T-helper 1 cell treated with Interleukin-12 subunit alpha and Interleukin-12 subunit beta and Interleukin-4 antibody, amounts not matched to agents 30 ng/mL and 1 ng/mL, for 36 hours (primary cell): ENCODE results near the gene HNRNPA3. TPM values are rescaled to one million over a fixed set of nuclear protein-coding genes. Genes with fewer than 3 reads are reported as not detected.
"Not testable (repeated sequence)": the region's sequence is repeated elsewhere in the genome, so short reads cannot be mapped to it uniquely, and the experiment has no call there.

Experiments used
- intact Hi-C: fragments of 100-400 bp; cut with micrococcal nuclease; formaldehyde crosslinking; loops from one replicate; pipeline ENCODE4 v1.15.1; 2024
- total RNA-seq: library from RNA; stranded (reverse); gene quantifications from 2 replicates; pipeline ENCODE4 v1.2.3, GENCODE V29; 2022

Gene HNRNPA3
- total RNA-seq, 1 donor from 2014 or later = 295 TPM

- intact Hi-C loops = no loop called here
Measured at GRCh38 chr2:177187631-177188312, 24.8 kb upstream of the HNRNPA3 start.

- intact Hi-C loops = no loop called here
Measured at GRCh38 chr2:177188482-177189469, 23.8 kb upstream of the HNRNPA3 start.

- intact Hi-C loops = no loop called here
Measured at GRCh38 chr2:177190941-177191340, 21.7 kb upstream of the HNRNPA3 start.

GRCh38 chr2:177192788-177193187 is 19.8 kb upstream of the HNRNPA3 start:
- intact Hi-C loops = loop anchor here (1.0 kb wide), 1 partner anchor 17 kb away; no protein-coding TSS in a partner anchor

- intact Hi-C loops = loop anchor here (1.0 kb wide), 1 partner anchor 16 kb away; no protein-coding TSS in a partner anchor
Measured at GRCh38 chr2:177193240-177193639, 19.4 kb upstream of the HNRNPA3 start.

- intact Hi-C loops = no loop called here
Measured at GRCh38 chr2:177195194-177195593, 17.4 kb upstream of the HNRNPA3 start.

GRCh38 chr2:177200419-177200818 is 12.2 kb upstream of the HNRNPA3 start:
- intact Hi-C loops = not testable (repeated sequence)

- intact Hi-C loops = no loop called here
Measured at GRCh38 chr2:177201919-177202346, 10.7 kb upstream of the HNRNPA3 start.

GRCh38 chr2:177204417-177204816 is 8.2 kb upstream of the HNRNPA3 start:
- intact Hi-C loops = no loop called here

- intact Hi-C loops = no loop called here
Measured at GRCh38 chr2:177207101-177207500, 5.5 kb upstream of the HNRNPA3 start.

GRCh38 chr2:177211169-177211568 is 1.4 kb upstream of the HNRNPA3 start:
- intact Hi-C loops = loop anchor here (1.0 kb wide), 1 partner anchor 79 kb away; no protein-coding TSS in a partner anchor

- intact Hi-C loops = loop anchor here (1.0 to 2.0 kb wide), 12 partner anchors 29 to 1240 kb away; partner anchors contain the start of genes AGPS, PJVK and PRKRA
Measured at GRCh38 chr2:177211576-177212105, 953 bp upstream of the HNRNPA3 start.

GRCh38 chr2:177212891-177213856 is 580 bp downstream of the HNRNPA3 start:
- intact Hi-C loops = loop anchor here (1.0 to 2.0 kb wide), 13 partner anchors 8 to 1238 kb away; partner anchors contain the start of genes AGPS, PJVK and PRKRA

GRCh38 chr2:177217247-177217843 is 4.8 kb downstream of the HNRNPA3 start:
- intact Hi-C loops = loop anchor here (1.0 kb wide), 1 partner anchor 8 kb away; no protein-coding TSS in a partner anchor

GRCh38 chr2:177219787-177220186 is 7.2 kb downstream of the HNRNPA3 start:
- intact Hi-C loops = not testable (repeated sequence)

GRCh38 chr2:177221534-177221933 is 8.9 kb downstream of the HNRNPA3 start:
- intact Hi-C loops = loop anchor here (1.0 kb wide), 1 partner anchor 8 kb away; no protein-coding TSS in a partner anchor

GRCh38 chr2:177221970-177222369 is 9.4 kb downstream of the HNRNPA3 start:
- intact Hi-C loops = loop anchor here (1.0 kb wide), 2 partner anchors 8 to 9 kb away; no protein-coding TSS in a partner anchor

- intact Hi-C loops = not testable (repeated sequence)
Measured at GRCh38 chr2:177223436-177223835, 10.8 kb downstream of the HNRNPA3 start.

GRCh38 chr2:177225965-177226360 is 13.4 kb downstream of the HNRNPA3 start:
- intact Hi-C loops = loop anchor here (1.0 kb wide), 1 partner anchor 9 kb away; no protein-coding TSS in a partner anchor
